GM21515 (cell line): Measurements from ENCODE around the gene SAP30BP.

Experiments used
- ATAC-seq: cut with Tn5 transposase; IDR thresholded peaks from one replicate; pipeline ENCODE4 v1.9.1; 2021; ENCODE audit not compliant: unreplicated experiment

The SAP30BP gene

DNA sequence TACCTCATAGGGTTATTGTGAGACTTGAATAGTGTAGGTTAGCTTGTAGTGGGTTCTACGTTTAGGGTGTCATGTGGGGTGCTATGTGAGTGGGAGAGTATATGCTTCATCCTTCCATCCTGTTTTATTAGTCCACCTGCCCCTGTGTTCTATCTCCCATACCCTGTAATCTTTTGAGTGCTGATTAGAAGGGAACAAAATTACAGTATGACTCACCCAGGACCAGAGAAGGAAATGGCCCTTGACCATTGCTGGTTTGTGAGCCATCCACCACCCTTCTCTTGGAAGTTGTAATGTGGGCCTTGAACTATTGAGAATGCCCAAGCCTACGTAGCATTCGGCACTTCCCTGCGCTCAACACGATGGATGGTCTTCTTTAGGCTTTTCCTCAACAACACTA, 17.1 kb downstream of the SAP30BP start:
- no peak for ATAC-seq

DNA sequence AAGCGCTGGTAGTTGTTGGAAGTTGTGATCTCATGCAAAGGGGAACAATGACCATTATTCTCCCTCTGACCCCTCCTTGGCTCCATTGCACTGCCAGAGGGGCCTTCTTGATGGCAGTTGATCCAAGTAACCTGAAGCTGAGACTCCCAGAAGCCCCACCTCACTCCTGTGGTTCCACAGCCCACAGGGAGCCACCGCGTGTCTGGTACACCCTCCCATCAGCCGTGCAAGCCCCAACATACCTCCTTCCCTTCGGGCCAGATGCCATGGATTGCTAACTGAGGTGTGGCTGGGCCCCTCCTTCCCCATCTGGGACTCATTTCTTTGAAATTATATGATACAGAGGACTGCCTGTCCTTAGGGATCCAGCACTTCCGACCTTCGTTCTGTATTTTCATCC, 17.8 kb downstream of the SAP30BP start:
- ATAC-seq = no peak

DNA sequence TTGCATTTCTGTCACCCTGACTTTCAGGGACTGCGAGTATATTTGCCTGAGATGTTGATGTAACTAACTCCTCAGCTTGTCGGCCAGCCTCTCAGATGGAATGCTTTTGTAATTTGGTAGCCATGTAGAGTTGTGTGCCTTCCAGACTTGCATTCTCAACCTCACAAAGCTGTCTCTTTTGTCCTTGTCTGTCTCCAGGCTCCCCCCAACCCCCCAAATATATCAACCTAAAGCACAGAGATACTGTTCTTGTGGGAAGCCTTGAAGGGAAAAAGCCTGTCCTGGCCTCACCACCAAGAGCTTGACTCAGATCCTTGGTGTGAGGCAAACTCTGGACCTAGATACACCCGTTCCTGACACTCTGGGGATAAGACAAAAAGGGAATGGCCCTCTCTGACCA, 18.4 kb downstream of the SAP30BP start:
- ATAC-seq = no peak

DNA sequence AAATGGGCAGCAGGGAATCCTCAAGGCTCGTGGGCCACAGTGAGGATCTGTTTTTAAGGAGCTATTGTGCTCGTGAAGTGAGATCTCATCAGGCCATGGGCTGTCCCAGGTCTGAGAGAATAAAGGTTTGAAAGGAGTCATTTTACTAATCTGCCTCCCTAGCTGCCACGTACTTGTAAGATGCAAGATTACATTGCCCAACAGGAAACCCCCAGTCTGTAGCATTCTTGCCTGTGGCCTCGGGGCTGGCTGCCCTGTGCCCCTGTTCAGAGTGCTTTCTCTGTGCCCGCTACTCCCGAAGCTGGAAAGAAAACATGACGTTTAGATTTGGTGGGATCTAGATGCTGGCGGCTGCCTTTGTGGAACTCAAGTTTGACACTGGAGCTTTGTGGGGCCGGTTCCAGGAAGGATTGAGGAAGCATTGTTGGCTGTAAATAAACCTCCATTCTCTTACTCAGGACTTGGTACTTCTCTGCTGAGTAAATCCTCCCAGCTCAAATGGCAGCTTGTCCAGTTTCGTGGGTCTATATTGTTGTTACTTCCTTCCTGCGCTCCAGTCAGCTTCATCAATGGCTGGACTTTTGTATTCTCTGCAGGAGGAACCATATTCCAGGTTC, 21.2 kb downstream of the SAP30BP start:
- no peak for ATAC-seq

DNA sequence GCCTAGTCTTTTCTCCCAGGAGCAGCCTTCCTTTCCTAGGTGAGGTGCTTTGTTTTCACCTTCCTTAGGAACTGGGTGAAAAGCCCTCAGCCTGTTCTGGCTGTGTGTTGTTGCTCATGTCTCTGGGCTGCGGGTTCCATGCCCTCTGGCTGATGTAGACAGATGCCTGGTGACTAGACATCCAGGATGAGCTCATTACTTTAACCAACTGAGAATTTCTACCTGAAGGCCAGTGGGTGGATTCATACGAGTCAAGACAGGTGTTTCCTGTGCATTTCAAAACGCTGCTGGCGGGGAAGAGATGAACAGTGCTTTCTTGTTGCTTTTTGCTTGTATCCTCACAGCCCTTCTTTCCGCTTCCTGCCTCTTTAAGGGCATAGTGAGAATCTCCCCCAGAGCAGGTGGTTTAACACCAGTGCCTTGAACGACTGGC, 22.3 kb downstream of the SAP30BP start:
- ATAC-seq = no peak

DNA sequence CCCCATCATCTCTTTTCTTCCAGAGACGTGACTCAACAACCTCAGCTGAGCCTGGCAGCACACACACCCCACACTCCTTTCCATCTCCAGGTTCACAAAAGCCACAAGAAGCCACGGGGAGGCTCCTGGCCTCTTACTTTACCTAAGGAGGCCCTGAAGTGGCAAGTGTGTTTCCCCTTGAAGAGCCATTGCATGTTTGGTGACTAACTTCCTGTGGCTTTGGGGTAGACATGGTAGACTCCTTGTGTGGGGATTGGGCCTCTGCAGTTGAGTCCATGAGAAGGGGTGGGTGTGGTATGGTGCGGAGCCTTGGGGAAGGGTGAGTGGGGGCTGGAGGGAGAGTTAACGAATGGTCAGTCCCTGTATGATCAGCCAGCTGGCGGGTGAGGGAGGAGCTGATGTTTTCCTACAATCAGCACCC, 24.2 kb downstream of the SAP30BP start:
- no peak for ATAC-seq

DNA sequence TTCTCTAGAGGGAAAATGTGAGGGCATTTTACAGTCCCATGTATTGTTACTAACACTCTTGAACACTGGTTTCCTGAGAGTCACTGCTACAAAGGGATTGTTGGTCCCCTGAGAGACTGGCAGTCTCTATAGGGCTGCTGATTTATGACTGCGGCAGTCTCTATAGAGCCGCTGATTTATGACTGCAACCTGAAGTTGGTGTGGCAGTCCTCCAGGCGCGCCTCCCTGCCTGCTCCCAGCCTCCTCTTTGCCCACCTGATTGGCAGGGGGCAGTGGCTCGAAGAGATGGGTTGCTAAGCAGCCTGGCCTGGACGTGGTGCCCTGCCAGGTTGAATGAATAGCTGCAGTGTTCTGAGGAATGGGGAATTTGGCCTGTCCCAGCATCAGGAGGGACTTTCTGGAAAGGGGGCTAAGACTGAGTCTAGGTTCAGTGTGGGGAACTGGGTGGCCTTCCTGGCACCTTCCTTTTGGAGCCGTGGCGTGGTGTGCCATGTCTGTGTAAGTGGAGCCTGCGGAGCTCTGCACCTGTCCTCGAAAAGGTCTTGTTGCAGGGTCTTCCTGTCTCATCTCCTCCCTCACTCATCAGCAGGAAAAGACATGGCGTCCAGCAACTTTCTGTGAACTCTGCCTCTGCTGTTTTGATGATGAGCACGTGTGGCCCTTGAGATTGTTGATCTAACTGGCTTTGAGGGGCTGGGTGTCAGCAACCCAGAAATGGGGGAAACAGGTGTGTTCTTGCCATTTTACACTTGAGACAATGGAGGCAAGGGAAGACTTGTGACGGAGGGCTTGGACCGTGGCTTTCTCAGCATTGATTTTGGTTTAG, 24.9 kb downstream of the SAP30BP start:
- ATAC-seq = no peak

DNA sequence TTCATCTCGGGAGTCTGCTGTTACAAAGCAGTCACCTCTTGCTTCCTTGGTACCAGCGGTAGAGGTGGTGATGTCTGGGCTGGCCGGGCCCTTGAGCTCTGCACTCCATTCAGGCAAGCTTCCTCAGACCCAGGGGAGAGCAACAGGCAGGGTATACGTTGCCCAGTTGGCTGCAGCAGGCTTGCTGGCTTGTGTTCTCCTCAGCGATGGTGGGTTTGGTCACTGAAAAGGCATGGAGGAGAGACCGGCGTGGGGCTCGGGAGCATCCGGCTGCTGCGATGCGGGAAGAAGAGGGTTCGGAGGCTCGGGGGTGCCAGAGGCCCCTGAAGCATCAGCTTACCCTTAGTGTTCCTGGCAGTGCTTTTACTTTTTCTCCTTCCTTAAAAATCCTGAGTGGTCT, 25.8 kb downstream of the SAP30BP start:
- no peak for ATAC-seq

DNA sequence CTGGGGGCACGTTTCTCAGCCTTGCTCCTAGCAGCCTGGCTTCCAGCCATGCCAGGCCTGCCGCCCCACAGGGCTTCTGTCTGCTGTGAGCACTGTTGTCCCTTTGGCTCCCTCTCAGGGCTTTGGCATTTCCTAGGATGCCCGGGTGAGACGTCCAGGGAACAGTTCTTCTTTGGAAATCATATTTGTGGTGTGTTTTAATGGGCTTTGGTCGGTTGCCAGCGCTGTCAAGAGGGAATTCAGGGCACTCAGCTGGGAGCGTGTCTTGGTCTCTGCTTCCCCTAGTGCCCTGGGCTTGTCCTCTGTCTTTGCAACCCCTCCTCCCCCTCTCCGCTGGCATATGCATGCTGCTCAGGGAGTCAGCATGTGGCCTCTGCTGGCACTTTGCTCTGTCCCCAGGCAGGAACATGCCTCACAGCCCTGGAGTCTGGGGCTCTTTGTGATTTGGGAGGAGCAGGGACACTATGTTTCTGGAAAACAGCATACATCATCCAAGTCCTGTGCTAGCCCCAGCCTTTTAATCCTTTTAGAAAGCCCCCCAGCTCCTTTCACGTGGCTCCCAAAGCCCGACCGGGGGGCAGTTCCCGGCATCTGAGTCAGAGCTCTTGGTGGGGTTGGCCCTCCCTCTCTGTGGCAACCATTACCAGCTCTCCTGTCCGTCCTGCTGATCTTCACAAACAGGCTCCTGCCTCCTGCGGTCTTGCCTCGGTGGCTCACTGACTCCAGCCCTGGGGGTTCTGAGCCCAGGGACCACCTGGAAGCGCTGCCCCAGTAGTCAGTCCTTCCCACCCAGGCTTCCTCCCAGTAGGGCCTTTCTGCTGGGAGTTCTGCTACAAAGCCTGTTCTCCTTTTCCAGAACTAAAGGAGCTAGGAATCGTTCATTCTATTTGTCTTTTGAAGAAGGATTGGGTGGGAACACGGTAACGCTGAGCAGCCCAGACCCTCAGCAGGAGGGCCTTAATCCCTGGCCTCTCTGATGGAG, 26.7 kb downstream of the SAP30BP start:
- no peak for ATAC-seq

DNA sequence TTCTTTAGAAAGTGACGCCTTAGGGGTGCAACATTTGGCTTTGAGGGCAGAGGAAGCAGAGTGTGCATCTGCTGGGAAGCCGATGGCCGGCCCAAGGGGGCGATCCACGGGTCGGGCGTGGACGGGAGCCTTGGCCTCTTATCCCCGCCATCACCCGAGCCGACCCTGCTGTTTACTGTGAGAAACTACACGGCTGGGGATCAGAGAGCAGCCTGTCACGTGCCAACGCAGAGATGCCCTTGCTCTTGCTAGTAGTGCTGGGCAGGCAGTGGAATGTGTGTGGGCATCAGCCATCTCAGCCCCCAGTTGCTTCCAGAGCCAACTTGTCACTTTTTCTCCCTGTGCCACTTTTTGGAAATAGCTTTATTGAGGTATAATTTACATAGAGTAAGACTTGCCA, 27.4 kb downstream of the SAP30BP start:
- ATAC-seq = no peak

DNA sequence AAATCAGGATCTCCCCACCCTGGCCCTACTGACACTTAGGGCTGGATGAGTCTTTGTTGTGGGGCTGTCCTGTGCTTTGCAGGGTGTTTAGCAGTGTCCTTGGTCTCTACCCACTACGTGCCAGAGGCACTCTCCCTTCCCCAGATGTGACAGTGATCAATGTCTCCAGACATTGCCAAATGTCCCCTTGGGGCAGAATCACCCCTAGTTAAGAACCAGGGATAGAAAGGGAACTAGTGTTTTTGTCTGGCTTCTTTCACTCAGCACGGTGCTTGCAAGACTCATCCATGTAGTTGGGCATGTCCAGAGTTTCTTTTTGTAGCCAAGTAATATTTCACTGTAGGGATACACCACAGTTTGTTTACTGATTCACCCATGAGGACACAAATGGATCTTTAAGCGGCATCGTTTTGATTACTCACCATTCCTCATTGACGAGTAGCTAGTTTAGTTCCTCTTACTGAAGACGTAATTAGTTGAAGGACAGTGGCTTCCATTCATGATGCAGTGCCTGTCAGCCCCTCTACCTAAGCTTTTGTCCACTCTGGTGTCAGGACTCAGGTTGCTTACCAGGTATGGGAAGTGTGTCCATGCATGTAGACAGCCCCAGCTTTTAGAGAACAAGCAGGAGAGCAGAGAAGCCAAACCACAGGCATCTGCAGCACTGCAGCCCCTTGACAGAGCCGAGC, 28.1 kb downstream of the SAP30BP start:
- ATAC-seq = no peak

DNA sequence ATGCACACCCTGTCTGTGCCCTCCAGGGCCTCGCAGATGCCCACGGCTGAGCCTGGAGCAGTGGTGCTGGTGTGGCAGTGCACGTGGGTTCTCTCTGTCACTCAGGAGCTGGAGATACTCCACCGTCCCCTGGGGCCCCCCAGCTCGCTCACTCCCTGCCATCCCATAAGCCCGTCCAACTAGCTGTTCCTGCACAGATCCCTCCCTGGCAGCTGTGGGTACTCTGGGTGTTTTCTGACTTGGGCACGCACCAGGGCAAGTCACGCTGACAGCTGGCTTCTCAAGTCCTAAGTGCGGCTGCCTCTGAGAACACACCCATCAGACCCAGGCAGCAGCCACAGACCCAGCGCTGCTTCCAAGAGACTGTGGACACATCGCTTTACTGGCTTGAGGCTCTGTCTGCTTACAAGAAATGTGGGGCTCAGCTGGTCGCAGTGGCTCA, 28.7 kb downstream of the SAP30BP start:
- ATAC-seq = no peak

DNA sequence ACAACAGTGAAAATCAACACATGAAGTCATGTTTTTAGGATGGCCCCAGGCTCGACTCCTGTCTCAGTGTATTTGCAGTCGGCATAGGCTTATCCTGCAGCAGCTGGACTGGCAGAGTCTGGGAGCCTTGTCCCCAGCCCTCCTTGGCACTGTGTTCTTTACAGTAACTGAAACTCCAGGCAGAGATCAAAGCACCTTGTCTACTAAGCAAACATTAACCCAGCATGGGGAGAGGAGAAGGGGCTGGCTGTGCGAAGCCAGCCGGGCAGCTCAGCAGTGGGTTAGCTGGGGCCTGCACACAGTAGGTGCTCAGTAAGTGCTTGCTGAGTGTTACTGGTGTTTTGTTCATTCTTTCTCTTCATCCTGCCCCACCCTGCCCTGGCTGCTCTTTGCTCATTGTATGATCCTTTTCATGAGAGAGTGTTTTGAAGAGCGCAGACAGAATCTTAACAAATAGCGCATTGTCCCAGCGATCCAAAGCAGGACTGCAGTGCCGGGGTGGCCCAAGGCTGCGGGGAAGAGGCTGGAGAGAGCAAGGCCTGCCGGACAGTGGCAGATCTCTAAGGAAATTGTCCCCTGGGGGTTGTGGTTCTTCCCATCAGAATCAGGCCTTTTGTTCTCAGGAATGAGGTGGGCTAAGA, 30.6 kb downstream of the SAP30BP start:
- ATAC-seq = no peak

DNA sequence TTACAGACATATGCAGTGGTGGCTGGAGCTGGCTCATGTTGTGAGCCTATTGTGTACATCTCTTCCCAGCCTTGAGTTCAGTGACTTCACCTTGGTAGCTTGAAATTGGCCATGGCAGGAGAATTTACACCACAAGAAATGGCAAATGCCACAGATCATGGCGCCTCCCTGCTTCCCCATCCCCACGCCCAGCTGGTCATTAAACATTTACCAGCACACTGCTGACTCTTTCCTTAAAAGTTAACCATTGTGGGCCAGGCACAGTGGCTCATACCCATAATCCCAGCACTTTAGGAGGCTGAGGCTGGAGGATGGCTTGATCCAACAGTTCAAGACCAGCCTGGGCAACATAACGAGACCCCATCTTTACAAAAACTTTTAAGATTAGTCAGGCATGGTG, 31.5 kb downstream of the SAP30BP start:
- ATAC-seq = no peak

DNA sequence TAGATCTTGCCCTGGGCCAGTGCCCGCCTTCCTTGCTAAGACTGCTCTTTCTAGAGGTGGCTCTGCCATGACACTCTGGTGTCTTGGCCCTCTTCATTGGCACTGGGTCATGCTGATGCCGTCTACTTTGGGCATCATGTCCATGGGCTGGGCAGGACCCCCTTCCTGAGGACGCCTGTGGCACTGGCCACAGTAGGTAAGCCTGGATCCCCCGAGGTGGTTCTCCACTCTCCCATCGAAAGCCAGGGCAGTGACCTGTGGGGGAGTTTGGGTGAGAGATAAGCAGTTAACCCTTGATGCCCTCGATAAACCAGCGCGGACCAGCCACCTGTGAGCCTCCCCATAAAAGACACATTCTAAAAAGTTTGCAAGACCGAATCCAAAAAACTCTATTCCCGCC, 34.1 kb downstream of the SAP30BP start:
- ATAC-seq = no peak

DNA sequence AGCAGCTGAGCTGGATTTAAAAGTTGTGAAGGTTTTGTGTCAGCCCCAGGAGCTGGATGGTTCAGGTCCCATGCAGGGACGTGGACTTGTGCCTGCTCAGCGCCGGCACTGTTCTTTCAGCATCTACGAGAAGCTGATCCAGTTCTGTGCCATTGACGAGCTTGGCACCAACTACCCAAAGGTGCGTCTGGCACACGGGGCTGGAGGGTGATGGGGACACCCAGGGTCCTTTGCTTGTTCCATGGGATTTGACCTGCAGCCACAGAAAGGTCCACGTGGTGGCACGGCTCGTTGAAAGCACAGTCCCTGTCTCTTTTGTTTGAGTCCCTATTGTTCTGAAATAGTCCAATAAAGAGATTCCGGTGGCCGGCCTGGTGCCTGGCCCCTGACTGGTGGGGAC, 36.1 kb downstream of the SAP30BP start:
- no peak for ATAC-seq

DNA sequence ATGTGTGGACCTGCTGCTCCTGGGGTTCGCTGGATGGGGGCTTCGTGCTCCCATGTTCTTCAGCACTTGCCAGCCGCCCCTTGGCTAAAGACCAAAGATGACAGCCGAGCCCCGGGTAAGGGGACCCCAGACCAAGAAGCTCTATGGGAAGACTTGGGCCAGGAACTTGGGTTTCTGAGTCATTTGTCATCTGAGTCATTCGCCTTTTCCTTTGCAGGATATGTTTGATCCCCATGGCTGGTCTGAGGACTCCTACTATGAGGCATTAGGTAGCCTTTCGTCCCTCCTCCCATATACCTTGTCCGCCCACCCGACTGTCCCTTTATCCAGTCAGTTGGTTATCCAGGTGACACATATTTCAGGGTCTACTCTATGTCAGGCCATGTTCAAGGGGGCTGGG, 36.5 kb downstream of the SAP30BP start:
- no peak for ATAC-seq

DNA sequence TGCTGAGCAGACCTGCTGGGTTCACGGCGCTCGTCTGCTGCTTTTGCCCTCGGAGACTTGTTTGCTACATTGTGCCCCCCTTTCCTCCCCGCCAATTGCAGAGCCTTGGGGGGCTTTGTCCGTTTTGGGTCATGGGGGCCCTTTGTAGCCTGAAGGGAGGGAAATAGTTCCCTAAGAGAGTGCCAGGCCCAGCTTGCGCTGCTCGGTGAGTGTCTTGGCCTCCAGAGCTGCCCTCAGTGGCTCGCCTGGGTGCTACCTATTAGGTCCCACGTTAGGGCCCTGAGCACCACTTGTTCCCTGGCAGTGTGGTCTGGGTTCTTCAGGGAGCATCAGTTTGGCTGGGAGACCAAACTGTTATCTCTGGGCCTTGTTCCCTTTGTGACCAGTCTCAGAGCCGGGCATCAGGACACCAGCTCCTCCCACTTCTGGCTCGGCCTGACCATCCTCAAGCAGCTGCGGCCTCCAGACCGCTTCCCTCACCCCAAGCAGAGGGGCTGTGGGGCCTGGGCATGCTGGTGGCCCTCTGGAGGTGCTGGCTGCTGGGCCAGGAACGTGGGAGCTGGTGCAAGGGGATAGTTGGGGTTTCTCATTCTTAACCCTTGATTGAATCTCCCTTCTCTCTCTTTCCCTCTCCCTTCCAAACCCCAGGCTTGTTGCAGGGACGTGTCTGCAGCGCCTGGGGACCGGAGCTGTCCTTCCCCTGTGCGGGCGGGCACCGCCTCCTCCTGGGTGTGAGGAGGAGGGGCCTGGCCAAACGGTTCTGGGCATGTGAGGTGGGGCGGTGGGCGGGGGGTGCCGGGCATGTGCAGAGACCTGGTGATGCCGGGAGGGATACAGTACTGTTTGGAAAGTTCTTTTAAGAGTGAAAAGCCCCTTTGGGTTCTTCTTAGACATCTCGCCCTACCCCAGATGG, 38.1 kb downstream of the SAP30BP start:
- ATAC-seq = no peak

DNA sequence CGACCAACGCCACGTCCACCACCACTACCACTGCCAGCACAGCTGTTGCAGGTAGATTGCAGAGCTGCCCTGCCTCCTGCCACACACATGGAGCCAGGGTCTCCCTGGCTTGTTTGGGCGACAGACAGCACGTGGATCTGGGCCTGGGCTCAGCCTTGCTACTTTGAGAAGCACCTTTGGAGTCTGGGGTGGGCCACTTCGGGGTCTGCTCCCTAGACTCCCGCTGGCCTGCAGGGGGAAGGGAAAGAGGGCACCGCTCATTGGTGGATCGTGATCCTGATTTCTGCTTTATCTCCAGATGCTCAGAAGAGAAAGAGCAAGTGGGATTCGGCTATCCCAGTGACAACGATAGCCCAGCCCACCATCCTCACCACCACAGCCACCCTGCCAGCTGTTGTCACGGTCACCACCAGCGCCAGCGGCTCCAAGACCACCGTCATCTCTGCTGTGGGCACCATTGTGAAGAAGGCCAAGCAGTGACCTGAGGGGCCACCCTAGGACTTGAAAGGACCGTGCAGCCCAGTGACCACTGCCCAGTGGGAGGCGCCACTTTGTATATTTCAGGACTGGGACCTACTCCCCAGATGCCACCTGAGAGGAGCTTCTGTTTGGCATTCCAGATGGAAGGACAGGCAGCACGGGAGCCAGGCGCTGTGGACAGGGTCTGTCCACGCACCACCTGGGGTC, 39.0 kb downstream of the SAP30BP start:
- ATAC-seq = no peak
